Natural killer cell (primary cell): ENCODE measurements around the gene AFAP1. TPM values are rescaled to one million over a fixed set of nuclear protein-coding genes. Genes with fewer than 3 reads are reported as not detected.

ENCODE experiments used
- ATAC-seq, 3 donors: fragments of 150-1000 bp in 2 of 3; fragments of 200-7000 bp in 1 of 3; cut with Tn5 transposase; 1 replicate in 1 of 3; 2 replicates in 2 of 3; pipeline ENCODE4 v1.10.0; 2021; ENCODE audit warnings: mild to moderate bottlenecking in 2 of 3, moderate library complexity in 2 of 3
- DNase-seq, 2 donors: peaks; one replicate each; pipeline versions ENCODE4 v3.0.0 to v3.0.0-alpha.2; 2013 to 2021; ENCODE audit warnings: mixed read lengths in 1 of 2
- H3K27ac ChIP-seq: one replicate; pipeline ENCODE4 v1.5.1; 2013; ENCODE audit warnings: mild to moderate bottlenecking, low read length
- H3K27me3 ChIP-seq: one replicate; pipeline ENCODE4 v1.6.1; 2013; ENCODE audit warnings: low read length; ENCODE audit not compliant: control insufficient read depth, insufficient read depth
- H3K36me3 ChIP-seq: one replicate; pipeline ENCODE4 v1.6.1; 2013; ENCODE audit warnings: low read length; ENCODE audit not compliant: control insufficient read depth, insufficient read depth
- H3K4me1 ChIP-seq: one replicate; pipeline ENCODE4 v1.6.1; 2013; ENCODE audit warnings: low read length; ENCODE audit not compliant: control insufficient read depth, insufficient read depth
- H3K4me3 ChIP-seq: one replicate; pipeline ENCODE4 v1.5.1; 2013; ENCODE audit warnings: low read length
- H3K9me3 ChIP-seq: one replicate; pipeline ENCODE4 v1.6.1; 2013; ENCODE audit warnings: low read length; ENCODE audit not compliant: control insufficient read depth, insufficient read depth
- H3K27ac Mint-ChIP-seq, 2 donors: one replicate each; pipeline ENCODE4 v1.8.0; 2022; ENCODE audit warnings: mild to moderate bottlenecking in 2 of 2, mixed read lengths in 2 of 2, moderate library complexity in 1 of 2
- H3K27me3 Mint-ChIP-seq, 2 donors: one replicate each; pipeline ENCODE4 v1.8.0; 2022; ENCODE audit warnings: low read depth in 2 of 2, mixed read lengths in 2 of 2
- H3K36me3 Mint-ChIP-seq: one replicate; pipeline ENCODE4 v1.8.0; 2022; ENCODE audit warnings: mixed read lengths
- H3K4me1 Mint-ChIP-seq, 2 donors: one replicate each; pipeline ENCODE4 v1.8.0; 2022; ENCODE audit warnings: mixed read lengths in 2 of 2
- H3K4me3 Mint-ChIP-seq: one replicate; pipeline ENCODE4 v1.8.0; 2022; ENCODE audit warnings: mild to moderate bottlenecking, moderate library complexity, mixed read lengths
- H3K9me3 Mint-ChIP-seq, 2 donors: one replicate each; pipeline ENCODE4 v1.8.0; 2022; ENCODE audit warnings: mixed read lengths in 2 of 2
- WGBS: methylation state at CpG from one replicate; pipeline ENCODE4 v1.1.7; 2013; ENCODE audit warnings: missing lambda C conversion rate; ENCODE audit not compliant: insufficient coverage; 5-methylcytosine and 5-hydroxymethylcytosine counted together
- intact Hi-C: fragments of 100-400 bp; cut with micrococcal nuclease; formaldehyde crosslinking; loops from one replicate; pipeline ENCODE4 v1.14.2; 2022
- total RNA-seq, 4 donors: library from RNA; stranded (reverse); fragments of 120-200 nt in 1 of 4; gene quantifications; one replicate each; pipeline versions ENCODE4 v1.2.3 to v1.2.4, GENCODE V29; 2013 to 2022
- TF ChIP-seq, protein P1 (sequence below): fragments of 200-600 bp; IDR thresholded peaks from one replicate; pipeline ENCODE4 v1.8.0; 2022; ENCODE audit warnings: antibody characterized with exemption

Gene AFAP1
- total RNA-seq, 3 donors from 2014 or later (not counting 1 experiment from before 2014, with no cell fraction given) = 4.9 to 12.5 (median 9.5) TPM

DNA sequence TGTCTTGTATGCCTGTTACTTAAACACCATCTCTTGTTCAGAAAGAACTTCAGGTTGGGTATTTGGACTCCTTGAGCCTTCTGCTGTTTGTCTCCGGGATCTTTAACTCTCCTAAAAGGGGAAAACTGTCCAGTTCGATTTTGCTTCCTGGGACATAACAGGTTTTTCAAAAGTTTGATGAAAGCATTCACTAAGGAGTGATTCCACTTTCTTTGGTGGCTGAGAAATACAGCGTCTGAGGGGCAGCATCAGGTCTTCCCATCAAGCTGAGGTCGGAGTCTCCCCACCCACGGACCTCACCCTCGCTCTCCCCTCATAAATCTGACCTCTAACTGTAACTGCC is 1.4 kb downstream of the AFAP1 start:
- intact Hi-C loops = loop anchor here (2.0 to 5.0 kb wide), 3 partner anchors 23 to 49 kb away; no protein-coding TSS in a partner anchor
- H3K27me3 Mint-ChIP-seq = peaks cover 13 to 17% of the 10 kb centered on the region in 2 donors
- H3K4me3 ChIP-seq = no peak overlapping the region
- ATAC-seq = no peak
- H3K9me3 Mint-ChIP-seq = no peaks in the 10 kb centered on the region
- peaks cover 9 to 11% of the 10 kb centered on the region in 2 donors for H3K4me1 Mint-ChIP-seq
- peak overlapping the region; percentile 60 for H3K4me3 Mint-ChIP-seq
- H3K36me3 ChIP-seq = no peaks in the 10 kb centered on the region
- no peaks in the 10 kb centered on the region for H3K36me3 Mint-ChIP-seq
- peaks cover 16% of the 10 kb centered on the region for H3K4me1 ChIP-seq
- H3K27ac Mint-ChIP-seq = peak overlapping the region in 1 of 2 donors; percentile 30
- H3K9me3 ChIP-seq = no peaks in the 10 kb centered on the region
- 29% methylated on average over 6 of the region's 6 CpGs for WGBS
- peaks cover 6% of the 10 kb centered on the region for H3K27me3 ChIP-seq
- no peak overlapping the region for H3K27ac ChIP-seq
- TF ChIP-seq, protein P1, sequence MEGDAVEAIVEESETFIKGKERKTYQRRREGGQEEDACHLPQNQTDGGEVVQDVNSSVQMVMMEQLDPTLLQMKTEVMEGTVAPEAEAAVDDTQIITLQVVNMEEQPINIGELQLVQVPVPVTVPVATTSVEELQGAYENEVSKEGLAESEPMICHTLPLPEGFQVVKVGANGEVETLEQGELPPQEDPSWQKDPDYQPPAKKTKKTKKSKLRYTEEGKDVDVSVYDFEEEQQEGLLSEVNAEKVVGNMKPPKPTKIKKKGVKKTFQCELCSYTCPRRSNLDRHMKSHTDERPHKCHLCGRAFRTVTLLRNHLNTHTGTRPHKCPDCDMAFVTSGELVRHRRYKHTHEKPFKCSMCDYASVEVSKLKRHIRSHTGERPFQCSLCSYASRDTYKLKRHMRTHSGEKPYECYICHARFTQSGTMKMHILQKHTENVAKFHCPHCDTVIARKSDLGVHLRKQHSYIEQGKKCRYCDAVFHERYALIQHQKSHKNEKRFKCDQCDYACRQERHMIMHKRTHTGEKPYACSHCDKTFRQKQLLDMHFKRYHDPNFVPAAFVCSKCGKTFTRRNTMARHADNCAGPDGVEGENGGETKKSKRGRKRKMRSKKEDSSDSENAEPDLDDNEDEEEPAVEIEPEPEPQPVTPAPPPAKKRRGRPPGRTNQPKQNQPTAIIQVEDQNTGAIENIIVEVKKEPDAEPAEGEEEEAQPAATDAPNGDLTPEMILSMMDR = no peak
- DNase-seq = no peak

DNA sequence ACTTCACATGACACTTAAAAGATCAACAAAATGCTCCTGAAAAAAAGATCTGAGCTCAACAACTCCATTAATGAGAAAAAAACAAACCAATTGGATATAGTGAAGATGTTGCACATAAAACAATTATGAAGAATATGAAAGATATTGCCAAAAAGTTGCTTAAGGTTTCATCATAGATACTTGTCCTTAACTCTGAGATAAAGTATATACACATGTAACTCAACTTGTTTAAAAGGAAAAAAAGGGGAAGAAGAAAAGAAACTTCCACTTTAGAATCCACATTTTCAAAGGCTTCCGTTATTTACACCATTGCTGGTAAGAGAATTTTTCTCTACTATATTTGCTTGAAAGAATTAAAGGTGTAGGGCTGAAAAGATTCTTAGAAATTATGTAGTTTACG is 2.7 kb downstream of the AFAP1 start:
- Histone ChIP-seq H3K27ac (no peak overlapping the region), H3K4me1 (peaks cover 16% of the 10 kb centered on the region), H3K9me3 (no peaks in the 10 kb centered on the region), H3K4me3 (no peak overlapping the region), H3K36me3 (no peaks in the 10 kb centered on the region), H3K27me3 (peaks cover 6% of the 10 kb centered on the region)
- DNase-seq (no peak), ATAC-seq (no peak)
- Mint-ChIP-seq H3K4me1 (peaks cover 9 to 11% of the 10 kb centered on the region in 2 donors), H3K27me3 (peaks cover 13 to 17% of the 10 kb centered on the region in 2 donors), H3K4me3 (no peak overlapping the region), H3K9me3 (no peaks in the 10 kb centered on the region), H3K27ac (no peak overlapping the region), H3K36me3 (no peaks in the 10 kb centered on the region)
- 100% methylated on average over 1 of the region's 2 CpGs for WGBS
- intact Hi-C loops = loop anchor here (5.0 kb wide), 2 partner anchors 35 to 50 kb away; no protein-coding TSS in a partner anchor
- TF ChIP-seq, protein P1 = no peak

DNA sequence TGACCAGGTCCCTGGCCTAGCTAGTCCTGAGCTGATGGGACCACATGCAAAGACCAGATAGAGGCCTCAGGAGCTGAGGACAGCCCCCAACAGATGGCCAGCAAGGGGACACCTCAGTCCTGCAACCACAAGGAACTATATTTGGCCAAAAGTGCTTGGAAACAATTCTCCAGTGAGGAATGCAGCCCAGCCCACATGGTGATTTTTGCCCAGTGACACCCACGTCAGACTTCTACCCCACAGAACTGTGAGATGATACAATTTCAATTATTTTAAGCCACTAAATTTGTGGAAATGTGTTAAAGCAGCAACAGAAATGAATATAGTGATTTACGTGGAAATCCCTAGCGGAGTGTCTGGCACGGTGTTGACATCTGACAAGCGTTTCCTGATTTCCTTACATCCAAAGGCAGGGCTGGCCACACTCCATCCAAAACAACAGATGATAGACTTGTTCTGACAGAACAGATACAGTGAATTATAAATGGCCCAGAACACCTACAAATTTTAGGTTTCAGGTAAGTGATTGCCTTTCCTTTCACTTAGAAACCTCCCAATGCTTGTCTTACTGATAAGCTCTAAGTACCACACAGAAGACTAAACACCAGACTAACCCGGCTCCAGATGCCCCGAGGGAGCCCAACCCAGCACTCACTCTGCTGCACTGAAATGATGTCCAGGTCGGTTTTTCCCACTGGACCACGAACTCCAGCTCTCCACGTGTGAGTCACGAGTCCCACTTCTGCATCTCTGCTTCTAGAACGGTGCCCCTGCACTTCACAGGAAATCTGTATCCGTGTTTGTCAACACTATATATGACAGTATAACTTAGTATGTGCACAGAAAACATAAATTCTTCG is 5.8 kb downstream of the AFAP1 start:
- DNase-seq (no peak), ATAC-seq (no peak)
- TF ChIP-seq, protein P1 = no peak
- Mint-ChIP-seq H3K9me3 (no peaks in the 10 kb centered on the region), H3K27ac (no peak overlapping the region), H3K36me3 (no peaks in the 10 kb centered on the region), H3K4me1 (peaks cover 9 to 11% of the 10 kb centered on the region in 2 donors), H3K27me3 (peaks cover 13 to 25% of the 10 kb centered on the region in 2 donors), H3K4me3 (no peak overlapping the region)
- no peaks in the 10 kb centered on the region for H3K36me3 ChIP-seq
- H3K4me1 ChIP-seq = peaks cover 9% of the 10 kb centered on the region
- intact Hi-C loops = no loop called here
- no peak overlapping the region for H3K4me3 ChIP-seq
- 70% methylated on average over 12 of the region's 14 CpGs for WGBS
- H3K27ac ChIP-seq = no peak overlapping the region
- H3K27me3 ChIP-seq = peaks cover 6% of the 10 kb centered on the region
- H3K9me3 ChIP-seq = no peaks in the 10 kb centered on the region
